DND-41 (cell line): ENCODE results near the gene MYL3.
A peak's percentile ranks its signal among the peaks of the same experiment; 100 is the strongest.

Experiments used
- ATAC-seq: fragments of 200-7000 bp; cut with Tn5 transposase; 3 replicates; pipeline ENCODE4 v1.9.1; 2021; ENCODE audit warnings: low read depth; ENCODE audit not compliant: insufficient read depth
- DNase-seq: peaks from one replicate; pipeline ENCODE4 v3.0.0-alpha.2; 2020
- H2AFZ ChIP-seq: 2 replicates; pipeline ENCODE4 v1.6.0; 2012; ENCODE audit warnings: low read depth, low read length
- H3K27ac ChIP-seq: 2 replicates; pipeline ENCODE4 v1.5.1; 2012; ENCODE audit warnings: low read length, inconsistent platforms
- H3K27me3 ChIP-seq: fragments of 200-600 bp; sonication (generic); 2 replicates; pipeline ENCODE4 v1.6.0; 2012; ENCODE audit warnings: low read length, mild to moderate bottlenecking, inconsistent platforms; ENCODE audit not compliant: insufficient read depth, poor library complexity
- H3K36me3 ChIP-seq: 2 replicates; pipeline ENCODE4 v1.5.1; 2012; ENCODE audit warnings: low read length, inconsistent platforms; ENCODE audit not compliant: insufficient read depth
- H3K4me1 ChIP-seq: 2 replicates; pipeline ENCODE4 v1.5.1; 2012; ENCODE audit warnings: mild to moderate bottlenecking, low read length; ENCODE audit not compliant: insufficient read depth
- H3K4me2 ChIP-seq: 2 replicates; pipeline ENCODE4 v1.6.0; 2012; ENCODE audit warnings: mild to moderate bottlenecking, moderate library complexity, low read length, inconsistent platforms; ENCODE audit not compliant: insufficient read depth
- H3K4me3 ChIP-seq, 2 experiments: fragments of 200-600 bp in 1 of 2; shearing (Covaris generic) in 1 of 2; 2 replicates each; pipeline ENCODE4 v1.5.1; 2012 to 2016; ENCODE audit warnings: inconsistent platforms in 2 of 2, low read length in 2 of 2, mild to moderate bottlenecking in 2 of 2, low read depth in 1 of 2, moderate library complexity in 1 of 2
- H3K79me2 ChIP-seq: 2 replicates; pipeline ENCODE4 v1.6.0; 2012; ENCODE audit warnings: low read length, inconsistent platforms; ENCODE audit not compliant: insufficient read depth
- H3K9ac ChIP-seq: 2 replicates; pipeline ENCODE4 v1.6.0; 2012; ENCODE audit warnings: low read depth, mild to moderate bottlenecking, inconsistent platforms, low read length, moderate library complexity
- H3K9me3 ChIP-seq: 2 replicates; pipeline ENCODE4 v1.5.1; 2012; ENCODE audit warnings: low read length, moderate library complexity, mild to moderate bottlenecking, inconsistent platforms; ENCODE audit not compliant: insufficient read depth, severe bottlenecking
- H4K20me1 ChIP-seq: 2 replicates; pipeline ENCODE4 v1.6.0; 2012; ENCODE audit warnings: low read length; ENCODE audit not compliant: insufficient read depth
- CTCF ChIP-seq: IDR thresholded peaks from 2 replicates; pipeline ENCODE4 v1.5.1; 2012; ENCODE audit warnings: borderline replicate concordance, low read length, moderate library complexity, mild to moderate bottlenecking; ENCODE audit not compliant: poor library complexity, severe bottlenecking; ENCODE audit errors: extremely low read depth
- EZH2 ChIP-seq: IDR thresholded peaks from 3 replicates; pipeline ENCODE4 v1.6.1; 2012; ENCODE audit warnings: borderline replicate concordance, low read depth, mild to moderate bottlenecking, moderate library complexity, low read length, inconsistent platforms; ENCODE audit not compliant: severe bottlenecking

The MYL3 gene

DNA sequence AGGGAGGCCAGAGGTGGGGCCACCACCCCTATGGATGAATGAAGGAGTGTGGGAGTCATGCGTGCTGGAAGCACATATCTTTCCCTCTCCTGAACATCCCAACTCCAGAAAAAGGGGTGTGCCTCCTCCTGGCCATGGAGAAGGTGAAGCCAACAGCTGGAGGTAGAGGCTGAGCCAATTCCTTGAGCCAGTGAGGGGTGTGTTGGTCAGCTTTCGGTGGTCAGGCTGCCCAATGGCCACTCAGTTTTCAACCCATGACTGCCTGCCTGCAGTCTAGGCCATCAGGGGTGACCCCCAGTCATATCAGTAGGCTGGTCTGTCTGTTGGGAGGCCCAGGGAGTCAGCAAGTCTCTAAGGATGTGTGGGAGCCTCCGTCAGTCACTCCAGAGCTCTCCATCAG lies 27.9 kb upstream of the MYL3 start:
- Histone ChIP-seq H3K9me3 (no peaks in the 10 kb centered on the region), H3K36me3 (no peaks in the 10 kb centered on the region), H3K4me3 (no peak overlapping the region), H3K27ac (no peak overlapping the region), H3K9ac (no peak overlapping the region), H3K4me2 (no peak overlapping the region), H3K79me2 (no peaks in the 10 kb centered on the region), H4K20me1 (no peaks in the 10 kb centered on the region; the same call in 1 of the 2 replicates), H3K4me1 (peaks cover 11% of the 10 kb centered on the region), H2AFZ (no peak overlapping the region), H3K27me3 (peaks cover 24% of the 10 kb centered on the region)
- no peak for TF ChIP-seq EZH2
- TF ChIP-seq CTCF: no peak
- DNase-seq (no peak), ATAC-seq (no peak)

DNA sequence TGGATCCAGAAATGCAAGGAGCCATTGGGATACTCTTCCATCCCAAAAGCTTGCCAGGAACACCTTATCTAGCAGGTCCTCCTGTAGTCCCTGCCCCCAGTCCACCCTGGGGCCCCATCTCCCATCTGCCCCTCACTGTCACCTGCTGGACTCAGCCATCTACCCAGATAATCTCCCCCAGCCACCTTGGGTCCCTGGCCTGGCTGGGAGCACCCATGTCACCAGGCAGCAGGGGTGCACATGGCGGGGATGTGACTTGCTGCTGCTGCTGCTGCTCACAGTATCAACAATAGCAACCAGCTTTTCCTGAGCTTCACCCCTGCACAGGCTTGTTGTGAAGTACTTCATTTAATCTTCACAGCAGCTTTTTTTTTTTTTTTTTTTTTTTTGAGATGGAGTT lies 26.9 kb upstream of the MYL3 start:
- Histone ChIP-seq H2AFZ (no peak overlapping the region), H3K4me1 (peaks cover 11% of the 10 kb centered on the region), H3K4me3 (no peak overlapping the region), H3K4me2 (no peak overlapping the region), H3K9me3 (no peaks in the 10 kb centered on the region), H3K9ac (no peak overlapping the region), H3K36me3 (no peaks in the 10 kb centered on the region), H4K20me1 (no peaks in the 10 kb centered on the region), H3K79me2 (no peaks in the 10 kb centered on the region), H3K27me3 (peaks cover 24% of the 10 kb centered on the region), H3K27ac (no peak overlapping the region)
- DNase-seq: no peak
- no peak for TF ChIP-seq EZH2
- TF ChIP-seq CTCF: no peak
- no peak for ATAC-seq

DNA sequence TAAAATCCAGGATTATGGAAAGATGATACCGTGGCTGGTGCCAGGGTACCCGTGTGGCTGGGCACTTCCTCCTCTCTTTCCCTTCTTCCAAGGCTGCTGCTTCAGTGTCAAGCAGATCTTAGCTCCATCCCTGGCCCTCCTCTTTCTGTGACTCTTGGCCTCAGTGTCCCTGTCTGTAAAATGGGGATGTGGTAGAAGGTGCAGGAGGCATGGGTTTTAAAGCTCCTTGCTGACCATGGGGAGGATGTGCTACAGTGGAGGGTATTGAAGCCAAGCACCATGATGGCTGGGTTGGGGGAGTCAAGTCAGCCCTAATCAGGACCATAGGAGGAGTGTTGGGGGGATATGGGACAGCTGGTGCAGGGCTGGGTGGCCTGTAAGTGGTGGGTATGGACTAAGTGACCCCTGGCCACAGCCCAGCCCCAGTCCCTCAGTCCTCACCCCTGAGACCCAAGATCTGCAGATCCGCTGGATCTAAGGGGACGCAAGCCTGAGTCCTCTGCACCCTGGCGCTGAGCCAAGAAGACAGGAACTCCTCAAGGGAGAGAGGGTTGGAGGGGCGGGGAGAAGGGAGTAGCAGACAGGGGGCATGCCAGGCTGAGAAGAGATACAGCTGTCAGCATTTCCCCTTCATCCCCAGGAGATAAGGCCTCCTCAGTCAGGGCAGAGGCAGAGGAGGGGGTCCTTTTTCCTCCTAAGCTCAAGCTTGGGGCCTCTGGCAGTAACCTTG lies 26.3 kb upstream of the MYL3 start:
- Histone ChIP-seq H3K27me3 (peaks cover 24% of the 10 kb centered on the region), H3K9ac (no peak overlapping the region)

More for the DNA sequence above, 26.3 kb upstream of the MYL3 start:
- TF ChIP-seq EZH2 (no peak), CTCF (no peak)
- Histone ChIP-seq H3K4me1 (peaks cover 11% of the 10 kb centered on the region), H3K79me2 (no peaks in the 10 kb centered on the region), H2AFZ (no peak overlapping the region), H3K9me3 (no peaks in the 10 kb centered on the region), H3K4me3 (no peak overlapping the region), H3K4me2 (no peak overlapping the region), H4K20me1 (no peaks in the 10 kb centered on the region), H3K36me3 (no peaks in the 10 kb centered on the region), H3K27ac (no peak overlapping the region)
- ATAC-seq (peak; percentile 58; the same call in 2 of the 3 replicates), DNase-seq (peak; percentile 50)
